Measurements from ENCODE around the gene PHACTR1.

DNA sequence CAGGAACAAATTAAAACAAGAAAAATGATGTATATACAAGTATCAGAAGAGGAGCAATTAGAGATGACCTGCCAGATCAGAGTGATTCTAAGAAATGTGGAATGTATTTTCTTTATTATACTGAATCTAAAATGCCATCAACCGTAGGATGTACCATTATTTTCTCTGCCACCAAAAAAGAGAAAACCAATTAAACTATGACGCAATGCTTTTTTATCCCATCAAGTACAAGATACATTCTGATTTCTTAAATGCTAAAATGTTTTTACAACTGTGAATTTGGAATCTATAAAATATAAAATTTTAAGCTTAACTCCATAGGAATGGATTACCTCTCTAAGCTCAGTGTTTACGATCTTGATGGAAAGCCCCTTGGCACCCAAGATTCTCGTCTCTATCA, 85.9 kb downstream of the PHACTR1 start:
- TF ChIP-seq, protein P1, sequence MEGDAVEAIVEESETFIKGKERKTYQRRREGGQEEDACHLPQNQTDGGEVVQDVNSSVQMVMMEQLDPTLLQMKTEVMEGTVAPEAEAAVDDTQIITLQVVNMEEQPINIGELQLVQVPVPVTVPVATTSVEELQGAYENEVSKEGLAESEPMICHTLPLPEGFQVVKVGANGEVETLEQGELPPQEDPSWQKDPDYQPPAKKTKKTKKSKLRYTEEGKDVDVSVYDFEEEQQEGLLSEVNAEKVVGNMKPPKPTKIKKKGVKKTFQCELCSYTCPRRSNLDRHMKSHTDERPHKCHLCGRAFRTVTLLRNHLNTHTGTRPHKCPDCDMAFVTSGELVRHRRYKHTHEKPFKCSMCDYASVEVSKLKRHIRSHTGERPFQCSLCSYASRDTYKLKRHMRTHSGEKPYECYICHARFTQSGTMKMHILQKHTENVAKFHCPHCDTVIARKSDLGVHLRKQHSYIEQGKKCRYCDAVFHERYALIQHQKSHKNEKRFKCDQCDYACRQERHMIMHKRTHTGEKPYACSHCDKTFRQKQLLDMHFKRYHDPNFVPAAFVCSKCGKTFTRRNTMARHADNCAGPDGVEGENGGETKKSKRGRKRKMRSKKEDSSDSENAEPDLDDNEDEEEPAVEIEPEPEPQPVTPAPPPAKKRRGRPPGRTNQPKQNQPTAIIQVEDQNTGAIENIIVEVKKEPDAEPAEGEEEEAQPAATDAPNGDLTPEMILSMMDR (IDR thresholded peaks at IDR 0.05), result no peak
- TF ChIP-seq EP300 (IDR thresholded peaks at IDR 0.05; ENCODE audit: low read depth) (no peak), POLR2A (IDR thresholded peaks at IDR 0.05) (no peak), POLR2AphosphoS5 (IDR thresholded peaks at IDR 0.05) (no peak)
